ENCODE measurements around the gene DHFR.

DNA sequence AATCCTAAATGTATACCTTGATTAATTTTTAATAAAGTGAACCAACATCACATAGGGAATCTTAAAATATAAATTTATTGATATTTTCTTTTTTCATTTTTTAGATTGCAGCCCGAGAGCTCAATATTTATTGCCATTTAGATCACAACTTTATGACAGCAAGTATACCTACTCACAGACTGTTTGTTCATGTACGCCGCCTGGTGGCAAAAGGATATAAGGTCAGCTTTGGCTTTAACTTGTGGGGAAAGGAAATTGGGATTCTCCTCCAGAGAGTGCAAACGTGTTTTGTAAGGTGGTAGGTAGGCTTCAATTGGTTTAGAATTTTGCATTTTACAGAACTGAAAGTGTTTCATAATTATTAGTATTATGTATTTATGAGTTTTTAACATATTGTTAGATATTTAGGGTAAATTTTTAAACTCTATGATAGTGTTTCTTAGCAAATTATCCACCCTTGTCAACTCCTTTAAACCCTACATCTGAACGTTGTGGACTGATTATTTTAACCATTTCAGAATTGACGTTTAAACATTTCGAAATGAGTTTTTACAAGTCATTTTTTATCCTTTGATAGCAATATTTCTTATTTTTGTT lies 17.5 kb upstream of the DHFR start:
- no peak for TF ChIP-seq POLR2A (IDR thresholded peaks at IDR 0.05)
- TF ChIP-seq, protein P1, sequence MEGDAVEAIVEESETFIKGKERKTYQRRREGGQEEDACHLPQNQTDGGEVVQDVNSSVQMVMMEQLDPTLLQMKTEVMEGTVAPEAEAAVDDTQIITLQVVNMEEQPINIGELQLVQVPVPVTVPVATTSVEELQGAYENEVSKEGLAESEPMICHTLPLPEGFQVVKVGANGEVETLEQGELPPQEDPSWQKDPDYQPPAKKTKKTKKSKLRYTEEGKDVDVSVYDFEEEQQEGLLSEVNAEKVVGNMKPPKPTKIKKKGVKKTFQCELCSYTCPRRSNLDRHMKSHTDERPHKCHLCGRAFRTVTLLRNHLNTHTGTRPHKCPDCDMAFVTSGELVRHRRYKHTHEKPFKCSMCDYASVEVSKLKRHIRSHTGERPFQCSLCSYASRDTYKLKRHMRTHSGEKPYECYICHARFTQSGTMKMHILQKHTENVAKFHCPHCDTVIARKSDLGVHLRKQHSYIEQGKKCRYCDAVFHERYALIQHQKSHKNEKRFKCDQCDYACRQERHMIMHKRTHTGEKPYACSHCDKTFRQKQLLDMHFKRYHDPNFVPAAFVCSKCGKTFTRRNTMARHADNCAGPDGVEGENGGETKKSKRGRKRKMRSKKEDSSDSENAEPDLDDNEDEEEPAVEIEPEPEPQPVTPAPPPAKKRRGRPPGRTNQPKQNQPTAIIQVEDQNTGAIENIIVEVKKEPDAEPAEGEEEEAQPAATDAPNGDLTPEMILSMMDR (IDR thresholded peaks at IDR 0.05 in 8 of 11, conservative IDR thresholded peaks at IDR 0.05 in 3 of 11) = peak; percentile 53 to 89 (median 81)
